Measurements from ENCODE around the gene ANKDD1B.

ANKDD1B gene

GRCh38 chr5:75616971-75617621 lies 5.8 kb downstream of the ANKDD1B start:
- DNase-seq, result no peak

- no peak for DNase-seq
Measured at GRCh38 chr5:75617736-75618352, 6.6 kb downstream of the ANKDD1B start.

DNA sequence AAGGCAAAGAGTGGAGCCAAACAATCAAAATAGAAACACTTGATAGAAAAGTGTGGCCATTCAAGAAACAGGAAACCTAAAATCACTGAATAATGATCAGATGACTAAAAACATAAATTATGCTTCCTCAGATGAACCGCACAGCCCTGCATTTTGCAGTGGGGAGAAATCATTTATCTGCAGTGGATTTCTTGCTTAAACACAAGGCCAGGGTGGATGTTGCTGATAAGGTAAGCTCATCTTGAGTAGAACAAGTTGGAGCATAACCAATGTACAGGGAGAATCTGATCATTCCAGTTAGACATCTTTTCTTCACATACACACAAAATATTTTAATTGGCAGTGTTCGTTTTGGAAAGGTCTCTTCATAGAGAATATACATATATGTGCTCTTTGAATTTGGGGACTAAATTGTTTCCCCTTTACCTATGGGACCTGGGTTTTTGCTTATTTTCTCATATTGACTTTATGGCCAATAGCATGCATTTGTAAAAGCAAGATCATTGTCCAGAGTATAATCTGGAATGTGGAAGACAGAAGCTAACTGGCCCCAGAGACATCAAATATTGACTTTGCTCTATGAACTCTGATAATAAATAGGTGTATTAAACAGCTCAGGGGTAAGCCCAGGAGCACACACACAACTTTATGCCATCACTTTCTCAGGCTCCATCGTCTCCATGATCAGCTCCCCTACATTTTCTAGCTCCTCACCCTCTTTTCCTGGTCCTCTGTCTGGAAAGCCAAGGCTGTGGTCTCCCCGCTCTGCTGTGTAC lies 9.1 kb downstream of the ANKDD1B start:
- DNase-seq, result peak in 1 of 5 experiments; percentile 74

DNA sequence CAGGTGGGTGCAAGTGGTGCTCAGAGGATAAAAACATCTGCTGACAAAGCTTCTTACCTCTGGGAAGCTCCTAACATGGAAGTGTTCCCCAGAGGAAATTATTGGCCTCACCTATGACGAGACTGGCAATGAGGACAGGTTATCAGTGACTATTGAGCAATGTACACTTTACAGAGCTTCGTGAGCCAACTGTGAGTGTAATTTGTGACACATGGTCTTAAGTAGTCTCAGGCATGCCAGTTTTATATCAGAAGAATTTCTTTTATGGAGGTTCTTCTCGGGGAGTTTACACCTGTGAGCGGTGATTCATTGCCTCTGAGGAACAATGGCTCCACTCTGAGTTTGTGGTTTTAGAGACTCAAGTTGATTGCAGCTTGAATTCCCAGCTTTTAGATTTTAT lies 11.3 kb downstream of the ANKDD1B start:
- no peak for DNase-seq

DNA sequence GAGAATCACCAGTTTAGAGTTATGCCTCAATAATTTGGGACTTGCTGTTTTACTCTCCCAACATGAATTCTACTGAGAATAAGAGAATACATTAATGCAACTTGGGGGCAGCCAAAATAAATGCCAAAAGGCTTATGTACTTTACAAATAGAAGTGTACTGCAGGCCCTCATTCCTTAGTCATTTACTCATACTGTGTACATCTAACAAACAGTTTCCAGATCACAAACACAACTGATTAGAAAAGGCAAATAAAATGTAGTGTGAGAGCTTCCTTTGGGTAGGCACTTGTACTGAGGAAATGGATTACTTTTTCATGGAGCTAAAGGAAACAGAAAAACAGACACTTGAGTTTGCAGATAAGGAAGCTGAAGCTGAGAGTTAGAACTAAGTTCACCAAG lies 12.6 kb downstream of the ANKDD1B start:
- DNase-seq, result no peak

DNA sequence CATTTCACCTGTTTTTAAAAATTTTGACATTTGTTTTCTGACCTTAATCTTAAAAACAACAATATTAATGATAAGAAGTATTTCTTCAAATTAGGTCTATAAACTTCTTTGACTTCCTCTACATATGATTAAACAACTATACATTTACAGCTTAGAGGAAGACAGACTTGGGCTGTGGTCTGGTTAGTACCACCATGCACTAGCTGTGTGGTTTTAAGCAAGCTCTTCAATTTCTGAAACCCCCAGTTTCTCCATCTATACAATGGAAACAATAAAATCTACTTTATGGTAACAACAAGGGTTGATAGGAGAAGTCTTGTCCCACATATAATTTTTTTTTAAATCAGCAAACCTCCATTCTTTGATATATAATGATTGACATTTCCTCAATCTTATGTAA lies 15.7 kb downstream of the ANKDD1B start:
- peak in 1 of 5 experiments; percentile 47 for DNase-seq

DNA sequence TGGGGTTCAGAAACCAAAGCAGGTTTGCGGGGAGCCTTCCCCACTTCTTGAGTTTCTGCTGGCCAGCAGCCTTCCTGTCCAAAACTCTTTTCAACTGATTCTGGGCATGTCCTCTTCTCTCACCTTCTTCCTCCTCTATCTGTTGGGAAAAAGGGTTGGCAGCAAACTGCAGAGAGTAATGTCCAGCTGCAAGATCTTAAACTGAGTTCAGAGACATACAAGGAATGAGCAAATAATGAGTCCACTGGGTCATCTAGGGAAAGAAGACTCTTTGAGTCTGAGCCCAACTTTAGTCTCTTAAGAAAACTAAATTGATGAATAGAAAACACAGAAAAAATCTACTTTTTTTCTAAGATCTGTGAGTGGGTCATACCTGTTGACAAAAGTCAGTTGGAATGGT lies 16.5 kb downstream of the ANKDD1B start:
- DNase-seq, result no peak

DNA sequence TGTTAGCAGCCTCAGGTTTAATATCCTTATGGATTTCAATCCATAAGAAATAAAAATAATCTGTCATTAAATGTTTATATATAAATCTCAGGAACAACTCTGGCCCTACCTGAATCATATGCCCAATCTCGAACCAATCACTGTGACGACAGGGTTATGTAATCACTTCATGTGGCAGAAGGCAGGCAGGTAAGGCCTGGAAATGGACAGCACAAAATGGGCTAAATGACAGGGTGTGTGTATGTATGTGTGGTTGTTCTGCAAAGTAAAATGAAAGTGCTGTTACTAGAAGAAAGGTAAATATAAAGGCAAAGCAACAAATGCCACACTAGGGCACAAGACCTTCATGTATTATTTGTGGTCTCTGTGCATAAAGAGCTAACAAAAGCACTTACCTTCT lies 19.6 kb downstream of the ANKDD1B start:
- no peak for DNase-seq

GRCh38 chr5:75632321-75632720 lies 21.1 kb downstream of the ANKDD1B start:
- no peak for DNase-seq

- no peak for DNase-seq
Measured at GRCh38 chr5:75637949-75638348, 26.7 kb downstream of the ANKDD1B start.

DNA sequence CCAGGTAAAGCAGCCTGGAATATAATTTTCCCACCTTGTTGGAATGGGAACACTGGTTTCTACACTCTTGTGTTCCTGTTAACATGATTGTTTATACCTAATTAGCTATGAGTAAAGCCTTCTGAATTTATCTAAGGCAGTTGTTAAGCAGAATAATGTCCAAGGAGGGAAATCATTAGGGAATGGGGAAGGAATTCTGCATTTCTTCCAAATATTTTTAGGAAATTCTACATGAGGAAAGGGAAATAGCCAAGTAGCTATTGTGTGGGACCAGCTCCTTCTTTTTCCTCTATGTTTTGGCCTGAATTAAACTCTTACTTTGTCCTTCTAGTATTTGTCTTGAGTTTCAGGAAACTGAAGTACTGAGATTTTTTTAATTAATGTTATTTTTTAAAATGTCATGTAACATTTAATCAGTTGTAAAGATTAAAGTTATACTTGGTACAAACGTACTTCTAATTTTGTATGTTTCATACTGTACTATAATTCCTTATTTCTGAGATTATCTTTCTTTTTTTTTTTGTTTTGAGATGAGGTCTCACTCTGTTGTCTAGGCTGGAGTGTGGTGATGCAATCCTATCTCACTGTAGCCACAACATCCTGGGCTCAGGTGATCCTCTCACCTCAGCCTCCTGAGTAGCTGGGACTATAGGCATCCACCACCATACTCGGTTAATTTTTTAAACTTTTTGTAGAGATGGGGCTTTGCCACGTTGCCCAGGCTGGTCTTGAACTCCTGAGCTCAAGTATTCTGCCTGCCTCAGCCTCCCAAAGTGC lies 28.5 kb downstream of the ANKDD1B start:
- DNase-seq, result peak in 1 of 5 experiments; percentile 37

- DNase-seq, result no peak
Measured at GRCh38 chr5:75640395-75640794, 29.1 kb downstream of the ANKDD1B start.

- no peak for DNase-seq
Measured at GRCh38 chr5:75640826-75641225, 29.6 kb downstream of the ANKDD1B start.

DNA sequence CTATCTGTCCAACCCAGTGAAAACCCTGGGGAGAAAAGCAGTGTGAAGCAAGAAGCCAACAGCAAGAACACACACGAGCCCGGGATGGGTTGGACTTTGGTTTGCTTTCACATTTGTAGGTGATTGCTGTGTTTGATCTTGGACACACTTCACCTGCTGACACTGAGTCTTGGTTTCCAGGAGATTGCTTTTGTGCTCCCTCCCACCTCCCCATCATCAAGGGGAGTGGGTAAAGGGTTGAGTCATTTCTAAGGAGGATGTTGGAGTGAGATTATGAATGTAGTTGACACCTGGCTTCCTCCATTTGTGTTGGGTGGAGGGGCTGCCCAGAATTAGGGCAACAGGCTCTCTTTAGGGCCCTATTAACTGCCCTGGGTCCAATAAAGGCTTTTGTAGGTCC lies 37.5 kb downstream of the ANKDD1B start:
- DNase-seq, result peak in 1 of 5 experiments; percentile 60

DNA sequence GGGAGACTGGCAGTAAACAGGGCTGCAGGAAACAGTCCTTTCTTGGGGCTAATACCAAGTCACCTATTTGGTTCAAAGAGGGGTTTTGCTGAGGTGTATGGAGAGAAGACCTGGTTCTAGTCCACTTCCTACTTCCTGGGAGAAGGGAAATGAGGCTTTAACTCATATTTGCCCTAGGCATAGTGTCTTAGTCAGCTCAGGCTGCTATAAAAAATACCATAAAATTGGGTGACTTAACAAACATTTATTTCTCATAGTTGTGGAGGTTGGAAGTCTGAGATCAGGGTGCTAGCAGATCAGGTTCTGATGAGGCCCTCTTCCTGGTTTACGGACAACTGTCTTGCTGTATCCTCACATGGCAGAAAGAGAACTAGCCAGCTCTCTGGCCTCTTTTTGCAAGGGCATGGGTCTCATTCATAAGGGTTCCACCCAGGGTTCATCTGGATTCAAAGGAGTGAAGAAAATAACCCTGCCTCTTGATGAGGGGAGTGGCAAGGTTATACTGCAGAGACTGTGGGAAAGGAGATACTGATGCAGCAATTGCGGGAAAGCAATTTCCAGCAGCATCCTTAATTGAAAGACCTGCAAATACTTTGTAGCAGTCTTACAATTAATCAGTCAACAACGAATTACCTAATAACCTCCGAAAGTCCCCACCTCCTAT lies 40.5 kb downstream of the ANKDD1B start:
- DNase-seq, result no peak

DNA sequence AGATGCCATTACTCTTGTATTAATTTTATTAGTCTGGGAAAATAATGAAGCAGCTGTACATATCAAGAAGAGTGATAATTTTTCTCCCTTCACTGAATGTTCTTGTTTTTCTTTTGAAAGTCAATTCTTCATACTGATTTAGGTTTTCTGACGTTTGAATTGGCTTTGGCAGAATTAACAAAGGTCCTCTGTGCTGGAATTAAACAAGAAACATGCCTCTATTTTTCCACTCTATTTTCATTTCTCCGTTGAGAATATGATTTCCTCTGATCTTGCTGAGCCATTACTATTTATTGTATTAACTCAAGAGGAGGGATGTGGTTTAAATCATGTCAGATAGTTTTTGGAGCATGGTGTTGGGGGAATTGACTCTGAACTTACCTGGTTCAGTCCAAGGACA lies 42.3 kb downstream of the ANKDD1B start:
- no peak for DNase-seq

- DNase-seq, result no peak
Measured at GRCh38 chr5:75654693-75655295, 43.5 kb downstream of the ANKDD1B start.

GRCh38 chr5:75656311-75657003 lies 45.2 kb downstream of the ANKDD1B start:
- DNase-seq, result no peak

DNA sequence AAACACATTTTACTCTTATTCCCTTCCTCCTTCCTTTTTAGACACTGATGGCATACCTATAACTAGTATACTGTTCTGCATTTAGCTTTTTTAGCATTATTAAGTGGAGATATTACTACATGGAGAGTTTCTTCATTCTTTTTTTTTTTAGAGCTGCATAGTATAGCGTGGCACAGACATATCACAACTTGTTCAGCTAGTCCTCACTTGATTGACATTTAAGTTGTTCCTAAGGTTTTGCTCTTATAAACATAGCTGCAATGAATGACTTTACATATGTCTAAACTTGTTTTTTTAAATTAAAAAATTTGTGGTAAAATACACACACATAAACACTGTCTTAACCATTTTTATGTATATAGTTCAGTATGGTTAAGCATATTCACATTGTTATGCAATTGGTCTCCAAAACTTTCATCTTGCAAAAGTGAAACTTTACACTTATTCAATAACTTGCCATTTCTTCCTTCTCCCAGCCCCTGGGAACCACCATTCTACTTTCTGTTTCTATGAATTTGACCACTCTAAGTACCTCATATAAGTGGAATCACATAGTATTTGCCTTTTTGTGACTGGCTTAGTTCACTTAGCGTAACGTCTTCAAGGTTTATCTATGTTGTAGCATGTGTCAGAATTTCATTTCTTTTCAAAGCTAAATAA lies 48.7 kb downstream of the ANKDD1B start:
- DNase-seq, result no peak

GRCh38 chr5:75660678-75661465 lies 49.6 kb downstream of the ANKDD1B start:
- DNase-seq, result no peak

Measured in T-helper 2 cell (primary cell).